Ishikawa (cell line): ENCODE results near the gene SKI.

Experiments
- CEBPB ChIP-seq: IDR thresholded peaks from 2 replicates; pipeline ENCODE4 v1.6.1; 2012
- CREB1 ChIP-seq: IDR thresholded peaks from 2 replicates; pipeline ENCODE4 v1.6.1; 2012; ENCODE audit warnings: low read depth
- EGR1 ChIP-seq: IDR thresholded peaks from 2 replicates; pipeline ENCODE4 v1.6.1; 2012
- EP300 ChIP-seq: IDR thresholded peaks from 2 replicates; pipeline ENCODE4 v1.6.1; 2012; ENCODE audit warnings: borderline replicate concordance
- FOXM1 ChIP-seq: IDR thresholded peaks from 2 replicates; pipeline ENCODE4 v1.6.1; 2012; ENCODE audit warnings: low read depth, borderline replicate concordance
- MAX ChIP-seq: IDR thresholded peaks from 2 replicates; pipeline ENCODE4 v1.6.1; 2012
- NFIC ChIP-seq: IDR thresholded peaks from 2 replicates; pipeline ENCODE4 v1.6.1; 2012
- RAD21 ChIP-seq: IDR thresholded peaks from 2 replicates; pipeline ENCODE4 v1.6.1; 2012; ENCODE audit warnings: low read depth
- REST ChIP-seq: IDR thresholded peaks from 2 replicates; pipeline ENCODE4 v1.6.1; 2012; ENCODE audit warnings: low read depth, mild to moderate bottlenecking
- TAF1 ChIP-seq: IDR thresholded peaks from 2 replicates; pipeline ENCODE4 v1.6.1; 2012; ENCODE audit warnings: low read depth, mild to moderate bottlenecking
- TCF12 ChIP-seq: IDR thresholded peaks from 2 replicates; pipeline ENCODE4 v1.6.1; 2012; ENCODE audit warnings: low read depth
- TEAD4 ChIP-seq: IDR thresholded peaks from 2 replicates; pipeline ENCODE4 v1.6.1; 2012
- USF1 ChIP-seq: IDR thresholded peaks from 2 replicates; pipeline ENCODE4 v1.6.1; 2012
- YY1 ChIP-seq: IDR thresholded peaks from 2 replicates; pipeline ENCODE4 v1.6.1; 2012; ENCODE audit warnings: low read depth
- ZBTB7A ChIP-seq: IDR thresholded peaks from 2 replicates; pipeline ENCODE4 v1.6.1; 2012; ENCODE audit warnings: low read depth

The SKI gene

GRCh38 chr1:2323451-2323974, 95.4 kb downstream of the SKI start:
- no peak for TF ChIP-seq TCF12
- TF ChIP-seq REST: no peak
- no peak for TF ChIP-seq ZBTB7A
- TF ChIP-seq CEBPB: no peak
- no peak for TF ChIP-seq RAD21
- TF ChIP-seq USF1: no peak
- TF ChIP-seq TAF1: no peak
- TF ChIP-seq TEAD4: no peak
- TF ChIP-seq MAX: no peak
- TF ChIP-seq EGR1: no peak
- TF ChIP-seq CREB1: no peak
- no peak for TF ChIP-seq EP300
- no peak for TF ChIP-seq NFIC
- no peak for TF ChIP-seq YY1
- no peak for TF ChIP-seq FOXM1

GRCh38 chr1:2324553-2325366, 96.6 kb downstream of the SKI start:
- TF ChIP-seq MAX (no peak), CREB1 (no peak), NFIC (no peak), CEBPB (no peak), ZBTB7A (no peak), YY1 (no peak), TCF12 (no peak), TAF1 (no peak)

GRCh38 chr1:2326524-2326923, 98.4 kb downstream of the SKI start:
- TF ChIP-seq EGR1 (no peak), TCF12 (no peak), ZBTB7A (no peak), RAD21 (no peak), TAF1 (no peak), REST (no peak), NFIC (no peak), TEAD4 (no peak), FOXM1 (no peak), CREB1 (no peak), CEBPB (no peak)

GRCh38 chr1:2327841-2328240, 99.7 kb downstream of the SKI start:
- TF ChIP-seq EGR1 (no peak), CREB1 (no peak), TEAD4 (no peak), ZBTB7A (no peak), YY1 (no peak), TAF1 (no peak), EP300 (no peak), MAX (no peak), RAD21 (no peak), FOXM1 (no peak), NFIC (no peak), USF1 (no peak), CEBPB (no peak), REST (no peak)
